Gastrocnemius medialis (tissue), 4 donors: ENCODE results near the gene CCDC12.

Source experiments
- POLR2A ChIP-seq, 2 donors: fragments of 450-650 bp; IDR thresholded peaks; one replicate each; pipeline ENCODE4 v1.6.1; 2017; ENCODE audit warnings: antibody characterized with exemption in 2 of 2, mild to moderate bottlenecking in 2 of 2, moderate library complexity in 2 of 2
- TF ChIP-seq, protein P1 (sequence below), 5 experiments: fragments of 450-650 bp in 3 of 5; fragments of 200-600 bp in 2 of 5; sonication (generic) in 2 of 5; IDR thresholded peaks in 4 of 5; conservative IDR thresholded peaks in 1 of 5; 1 replicate in 4 of 5; 2 replicates in 1 of 5; pipeline ENCODE4 v1.5.1; 2016 to 2019; ENCODE audit warnings: antibody characterized with exemption in 5 of 5, mild to moderate bottlenecking in 3 of 5, moderate library complexity in 3 of 5

DNA sequence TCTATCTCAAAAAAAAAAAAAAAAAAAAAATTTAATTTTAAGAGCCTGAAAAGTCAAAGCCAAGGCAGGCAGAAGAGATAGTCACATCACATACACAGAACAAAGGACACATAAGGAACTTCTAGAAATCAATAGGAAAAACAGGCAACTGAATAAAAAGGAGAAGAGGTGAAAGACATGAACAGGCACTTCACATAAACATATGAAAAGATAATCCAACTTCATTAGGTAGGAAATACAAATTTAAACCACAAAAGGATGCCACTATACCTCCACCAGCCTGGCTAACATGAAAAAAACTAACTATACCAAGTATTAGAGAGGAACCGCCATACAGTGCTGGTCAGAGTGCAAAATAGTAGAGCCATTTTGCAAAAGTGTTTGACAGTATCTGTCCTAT, 14.1 kb downstream of the CCDC12 start:
- no peak for TF ChIP-seq POLR2A (IDR thresholded peaks at IDR 0.05)
- TF ChIP-seq, protein P1, sequence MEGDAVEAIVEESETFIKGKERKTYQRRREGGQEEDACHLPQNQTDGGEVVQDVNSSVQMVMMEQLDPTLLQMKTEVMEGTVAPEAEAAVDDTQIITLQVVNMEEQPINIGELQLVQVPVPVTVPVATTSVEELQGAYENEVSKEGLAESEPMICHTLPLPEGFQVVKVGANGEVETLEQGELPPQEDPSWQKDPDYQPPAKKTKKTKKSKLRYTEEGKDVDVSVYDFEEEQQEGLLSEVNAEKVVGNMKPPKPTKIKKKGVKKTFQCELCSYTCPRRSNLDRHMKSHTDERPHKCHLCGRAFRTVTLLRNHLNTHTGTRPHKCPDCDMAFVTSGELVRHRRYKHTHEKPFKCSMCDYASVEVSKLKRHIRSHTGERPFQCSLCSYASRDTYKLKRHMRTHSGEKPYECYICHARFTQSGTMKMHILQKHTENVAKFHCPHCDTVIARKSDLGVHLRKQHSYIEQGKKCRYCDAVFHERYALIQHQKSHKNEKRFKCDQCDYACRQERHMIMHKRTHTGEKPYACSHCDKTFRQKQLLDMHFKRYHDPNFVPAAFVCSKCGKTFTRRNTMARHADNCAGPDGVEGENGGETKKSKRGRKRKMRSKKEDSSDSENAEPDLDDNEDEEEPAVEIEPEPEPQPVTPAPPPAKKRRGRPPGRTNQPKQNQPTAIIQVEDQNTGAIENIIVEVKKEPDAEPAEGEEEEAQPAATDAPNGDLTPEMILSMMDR (IDR thresholded peaks at IDR 0.05 in 4 of 5, conservative IDR thresholded peaks at IDR 0.05 in 1 of 5), result no peak
